ENCODE data around the gene ZNF771.

GRCh38 chr16:30372725-30373124 is 34.7 kb upstream of the ZNF771 start:
- TF ChIP-seq POLR2AphosphoS5 (IDR thresholded peaks at IDR 0.05), result no peak
- TF ChIP-seq, protein P1, sequence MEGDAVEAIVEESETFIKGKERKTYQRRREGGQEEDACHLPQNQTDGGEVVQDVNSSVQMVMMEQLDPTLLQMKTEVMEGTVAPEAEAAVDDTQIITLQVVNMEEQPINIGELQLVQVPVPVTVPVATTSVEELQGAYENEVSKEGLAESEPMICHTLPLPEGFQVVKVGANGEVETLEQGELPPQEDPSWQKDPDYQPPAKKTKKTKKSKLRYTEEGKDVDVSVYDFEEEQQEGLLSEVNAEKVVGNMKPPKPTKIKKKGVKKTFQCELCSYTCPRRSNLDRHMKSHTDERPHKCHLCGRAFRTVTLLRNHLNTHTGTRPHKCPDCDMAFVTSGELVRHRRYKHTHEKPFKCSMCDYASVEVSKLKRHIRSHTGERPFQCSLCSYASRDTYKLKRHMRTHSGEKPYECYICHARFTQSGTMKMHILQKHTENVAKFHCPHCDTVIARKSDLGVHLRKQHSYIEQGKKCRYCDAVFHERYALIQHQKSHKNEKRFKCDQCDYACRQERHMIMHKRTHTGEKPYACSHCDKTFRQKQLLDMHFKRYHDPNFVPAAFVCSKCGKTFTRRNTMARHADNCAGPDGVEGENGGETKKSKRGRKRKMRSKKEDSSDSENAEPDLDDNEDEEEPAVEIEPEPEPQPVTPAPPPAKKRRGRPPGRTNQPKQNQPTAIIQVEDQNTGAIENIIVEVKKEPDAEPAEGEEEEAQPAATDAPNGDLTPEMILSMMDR (IDR thresholded peaks at IDR 0.05), result no peak
- no peak for TF ChIP-seq POLR2A (IDR thresholded peaks at IDR 0.05; ENCODE audit: low read depth)
